MM.1S (cell line): ENCODE results near the gene TRPT1.

Experiments
- DNase-seq: peaks from one replicate; pipeline ENCODE4 v3.0.0-alpha.2; 2015
- H2AFZ ChIP-seq: fragments of 300-600 bp; sonication (generic); 2 replicates; pipeline ENCODE4 v1.6.0; 2016; ENCODE audit warnings: antibody characterized with exemption, low read length
- H3F3A ChIP-seq: fragments of 300-600 bp; sonication (generic); 2 replicates; pipeline ENCODE4 v1.6.1; 2016; ENCODE audit warnings: mild to moderate bottlenecking, antibody characterized with exemption, low read length, moderate library complexity, mixed read lengths; ENCODE audit not compliant: insufficient read depth
- H3K27ac ChIP-seq: fragments of 300-600 bp; sonication (generic); 2 replicates; pipeline ENCODE4 v1.5.1; 2016; ENCODE audit warnings: mild to moderate bottlenecking, low read length
- H3K27me3 ChIP-seq: fragments of 300-600 bp; sonication (generic); replicated peaks from 2 replicates; pipeline ENCODE4 v1.6.0; 2016; ENCODE audit warnings: low read length; ENCODE audit not compliant: insufficient read depth
- H3K36me3 ChIP-seq: fragments of 300-600 bp; sonication (generic); replicated peaks from 2 replicates; pipeline ENCODE4 v1.6.1; 2016; ENCODE audit warnings: mild to moderate bottlenecking, low read length, mixed read lengths; ENCODE audit not compliant: insufficient read depth
- H3K4me1 ChIP-seq: fragments of 300-600 bp; sonication (generic); 2 replicates; pipeline ENCODE4 v1.6.1; 2016; ENCODE audit warnings: low read length, mixed read lengths
- H3K4me2 ChIP-seq: fragments of 300-600 bp; sonication (generic); 2 replicates; pipeline ENCODE4 v1.6.0; 2016; ENCODE audit warnings: low read depth, low read length
- H3K4me3 ChIP-seq: fragments of 300-600 bp; sonication (generic); 2 replicates; pipeline ENCODE4 v1.5.1; 2016; ENCODE audit warnings: low read length, mixed read lengths
- H3K79me2 ChIP-seq: fragments of 300-600 bp; sonication (generic); 2 replicates; pipeline ENCODE4 v1.6.1; 2016; ENCODE audit warnings: mixed run types, low read length, mixed read lengths
- H3K9ac ChIP-seq: fragments of 300-600 bp; sonication (generic); 2 replicates; pipeline ENCODE4 v1.6.1; 2016; ENCODE audit warnings: low read length, mixed read lengths
- H3K9me2 ChIP-seq: fragments of 300-600 bp; sonication (generic); replicated peaks from 2 replicates; pipeline ENCODE4 v1.6.1; 2016; ENCODE audit warnings: mild to moderate bottlenecking, low read length, mixed read lengths; ENCODE audit not compliant: insufficient read depth
- H3K9me3 ChIP-seq: fragments of 300-600 bp; sonication (generic); replicated peaks from 2 replicates; pipeline ENCODE4 v1.6.1; 2016; ENCODE audit warnings: mild to moderate bottlenecking, low read length, mixed read lengths; ENCODE audit not compliant: insufficient read depth
- H4K20me1 ChIP-seq: fragments of 300-600 bp; sonication (generic); 2 replicates; pipeline ENCODE4 v1.6.1; 2016; ENCODE audit warnings: mild to moderate bottlenecking, low read length, moderate library complexity, mixed read lengths; ENCODE audit not compliant: insufficient read depth
- CTCF ChIP-seq: fragments of 300-600 bp; sonication (generic); IDR thresholded peaks from 2 replicates; pipeline ENCODE4 v1.5.1; 2016; ENCODE audit warnings: antibody characterized with exemption, low read length, mixed read lengths
- EZH2 ChIP-seq: fragments of 300-600 bp; sonication (generic); optimal IDR thresholded peaks from 2 replicates; pipeline ENCODE3; 2017; ENCODE audit warnings: low read depth, mild to moderate bottlenecking, antibody characterized with exemption, low read length, mixed read lengths
- EZH2phosphoT487 ChIP-seq: fragments of 300-600 bp; sonication (generic); IDR thresholded peaks from 2 replicates; pipeline ENCODE4 v1.6.1; 2018; ENCODE audit warnings: antibody characterized with exemption, low read length

TRPT1 gene

GRCh38 chr11:64255135-64256128 is 29.4 kb upstream of the TRPT1 start:
- H3K9ac ChIP-seq: no peak overlapping the region
- no peak overlapping the region for H3K4me3 ChIP-seq
- no peaks in the 10 kb centered on the region for H3K36me3 ChIP-seq
- no peaks in the 10 kb centered on the region for H3K9me3 ChIP-seq
- DNase-seq: no peak
- H3K4me2 ChIP-seq: no peak overlapping the region
- no peaks in the 10 kb centered on the region for H3K9me2 ChIP-seq
- H3K79me2 ChIP-seq: peaks cover 9% of the 10 kb centered on the region
- no peaks in the 10 kb centered on the region for H3F3A ChIP-seq
- TF ChIP-seq EZH2phosphoT487 (no peak), EZH2 (no peak), CTCF (no peak)
- no peaks in the 10 kb centered on the region; the same call in 1 of the 2 replicates for H3K4me1 ChIP-seq
- no peaks in the 10 kb centered on the region for H4K20me1 ChIP-seq
- no peak overlapping the region for H2AFZ ChIP-seq
- peaks cover 2% of the 10 kb centered on the region; the same call in 1 of the 2 replicates for H3K27me3 ChIP-seq
- no peak overlapping the region for H3K27ac ChIP-seq

DNA sequence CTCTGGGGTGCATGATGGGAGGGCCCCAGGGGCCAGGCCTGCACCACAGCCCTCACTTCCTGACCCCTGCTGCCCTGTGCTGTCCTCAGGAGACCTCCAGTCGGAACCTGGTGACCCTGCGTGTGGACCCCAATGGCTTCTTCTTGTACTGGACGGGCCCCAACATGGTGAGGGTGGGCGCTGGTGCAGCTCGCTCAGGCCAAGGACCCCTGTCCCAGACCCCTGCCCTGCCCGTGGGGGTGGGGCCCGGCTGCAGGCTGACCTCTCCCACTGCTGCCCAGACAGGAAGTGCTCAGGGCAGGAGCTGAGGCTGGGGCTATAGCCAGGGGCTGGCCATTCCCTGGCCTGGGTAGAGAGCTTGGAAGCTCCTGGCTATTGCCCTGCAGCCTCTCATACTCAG is 28.3 kb upstream of the TRPT1 start:
- H3K4me3 ChIP-seq: no peak overlapping the region
- H3K27me3 ChIP-seq: peaks cover 5% of the 10 kb centered on the region; the same call in 1 of the 2 replicates
- no peaks in the 10 kb centered on the region for H3F3A ChIP-seq
- no peaks in the 10 kb centered on the region for H3K9me2 ChIP-seq
- no peaks in the 10 kb centered on the region; the same call in 1 of the 2 replicates for H3K4me1 ChIP-seq
- no peak overlapping the region for H3K4me2 ChIP-seq
- H3K79me2 ChIP-seq: peaks cover 9% of the 10 kb centered on the region
- H3K9me3 ChIP-seq: no peaks in the 10 kb centered on the region
- no peaks in the 10 kb centered on the region for H4K20me1 ChIP-seq
- TF ChIP-seq EZH2 (no peak), EZH2phosphoT487 (no peak), CTCF (no peak)
- H2AFZ ChIP-seq: no peak overlapping the region
- no peak overlapping the region for H3K27ac ChIP-seq
- no peaks in the 10 kb centered on the region for H3K36me3 ChIP-seq
- no peak for DNase-seq
- no peak overlapping the region for H3K9ac ChIP-seq

GRCh38 chr11:64253481-64253880 is 27.5 kb upstream of the TRPT1 start:
- H3K4me3 ChIP-seq: no peak overlapping the region
- no peak overlapping the region for H2AFZ ChIP-seq
- no peaks in the 10 kb centered on the region; the same call in 1 of the 2 replicates for H3K4me1 ChIP-seq
- H3K9me2 ChIP-seq: no peaks in the 10 kb centered on the region
- H3K27ac ChIP-seq: no peak overlapping the region
- no peaks in the 10 kb centered on the region for H3F3A ChIP-seq
- no peaks in the 10 kb centered on the region for H3K9me3 ChIP-seq
- no peak overlapping the region for H3K4me2 ChIP-seq
- H3K36me3 ChIP-seq: no peaks in the 10 kb centered on the region
- TF ChIP-seq CTCF: no peak
- TF ChIP-seq EZH2: no peak
- no peak for TF ChIP-seq EZH2phosphoT487
- DNase-seq: no peak
- H3K79me2 ChIP-seq: peaks cover 9% of the 10 kb centered on the region
- H4K20me1 ChIP-seq: no peaks in the 10 kb centered on the region
- H3K27me3 ChIP-seq: peaks cover 5% of the 10 kb centered on the region; the same call in 1 of the 2 replicates
- H3K9ac ChIP-seq: no peak overlapping the region
